HCT116 (cell line): ENCODE results near the gene EPHA3. TPM values are rescaled to one million over a fixed set of nuclear protein-coding genes. Genes with fewer than 3 reads are reported as not detected.

Experiments used
- ATAC-seq: fragments of 200-7000 bp; cut with Tn5 transposase; 2 replicates; pipeline ENCODE4 v1.9.1; 2020; ENCODE audit warnings: mild to moderate bottlenecking, moderate library complexity
- BruUV-seq: library from RNA; stranded (reverse); fragments of 400-500 nt; replicated peaks from 2 replicates; lab custom pipeline; 2021; lab: Mats Ljungman, UMichigan
- CTCF ChIA-PET: fragments of 300-600 bp; sonication (Branson Sonifier 250); formaldehyde crosslinking; loops from one replicate; lab custom pipeline; 2021; ENCODE audit warnings: antibody characterized with exemption; lab: Charles Lee
- POLR2A ChIA-PET: fragments of 300-600, 350-600 bp; sonication (Branson Sonifier 250); formaldehyde crosslinking; loops from one replicate; lab custom pipeline; 2021; ENCODE audit warnings: antibody characterized with exemption; lab: Charles Lee
- RAD21 ChIA-PET, 2 experiments: fragments of 300-600 bp; sonication (Branson Sonifier 250); formaldehyde crosslinking; loops; one replicate each; lab custom pipeline; 2023; ENCODE audit warnings: low total read pairs in 2 of 2; ENCODE audit not compliant: uncharacterized antibody in 2 of 2, unreplicated experiment in 2 of 2, low non-redundant PET in 1 of 2; lab: Charles Lee
- DNase-seq: peaks from one replicate; pipeline ENCODE4 v3.0.0-alpha.2; 2010; ENCODE audit warnings: low read depth, low spot score
- H2AFZ ChIP-seq: fragments of 200-600 bp; shearing (Covaris generic), sonication (generic); 2 replicates; pipeline ENCODE4 v1.6.1; 2017; ENCODE audit warnings: low read depth, mixed run types, mixed read lengths, antibody characterized with exemption, low read length; ENCODE audit not compliant: poor library complexity, severe bottlenecking
- H3K27ac ChIP-seq: 2 replicates; pipeline ENCODE4 v1.5.1; 2012; ENCODE audit warnings: low read depth, low read length
- H3K27me3 ChIP-seq: fragments of 200-600 bp; sonication (generic); 2 replicates; pipeline ENCODE4 v1.6.1; 2016; ENCODE audit warnings: mixed run types, low read length, mixed read lengths; ENCODE audit not compliant: insufficient read depth
- H3K36me3 ChIP-seq, 2 experiments: fragments of 200-500 bp in 1 of 2; fragments of 200-600 bp in 1 of 2; sonication (Bioruptor generic) in 1 of 2; sonication (generic) in 1 of 2; 2 replicates each; pipeline versions ENCODE4 v1.5.1 to v1.6.1; 2014 to 2016; ENCODE audit warnings: low read length in 2 of 2, inconsistent platforms in 1 of 2, mixed read lengths in 1 of 2, mixed run types in 1 of 2; ENCODE audit not compliant: insufficient read depth in 2 of 2, control insufficient read depth in 1 of 2
- H3K4me1 ChIP-seq, 2 experiments: fragments of 200-600 bp in 1 of 2; sonication (generic) in 1 of 2; 2 replicates each; pipeline versions ENCODE4 v1.5.1 to v1.6.1; 2012 to 2017; ENCODE audit warnings: low read length in 2 of 2, inconsistent platforms in 1 of 2, mild to moderate bottlenecking in 1 of 2, mixed read lengths in 1 of 2, mixed run types in 1 of 2, moderate library complexity in 1 of 2; ENCODE audit not compliant: insufficient read depth in 2 of 2, control insufficient read depth in 1 of 2
- H3K4me2 ChIP-seq: fragments of 200-600 bp; sonication (generic); 2 replicates; pipeline ENCODE4 v1.6.1; 2017; ENCODE audit warnings: mixed run types, low read length, mixed read lengths
- H3K4me3 ChIP-seq, 2 experiments: fragments of 200-600 bp in 1 of 2; sonication (generic) in 1 of 2; replicated peaks in 1 of 2; 2 replicates each; pipeline ENCODE4 v1.5.1; 2011 to 2016; ENCODE audit warnings: low read length in 2 of 2, control low read depth in 1 of 2, low read depth in 1 of 2, mild to moderate bottlenecking in 1 of 2, mixed read lengths in 1 of 2, mixed run types in 1 of 2
- H3K79me2 ChIP-seq: fragments of 200-600 bp; sonication (generic); 2 replicates; pipeline ENCODE4 v1.6.1; 2017; ENCODE audit warnings: mild to moderate bottlenecking, mixed run types, low read length, moderate library complexity, mixed read lengths; ENCODE audit not compliant: insufficient read depth
- H3K9ac ChIP-seq: fragments of 200-600 bp; sonication (generic); 2 replicates; pipeline ENCODE4 v1.6.1; 2016; ENCODE audit warnings: low read length, mixed read lengths
- H3K9me2 ChIP-seq: fragments of 200-600 bp; sonication (generic), shearing (Covaris generic); 2 replicates; pipeline ENCODE4 v1.6.1; 2017; ENCODE audit warnings: mixed run types, mild to moderate bottlenecking, moderate library complexity; ENCODE audit not compliant: insufficient read depth
- H3K9me3 ChIP-seq, 2 experiments: fragments of 200-500 bp in 1 of 2; fragments of 200-600 bp in 1 of 2; sonication (Bioruptor generic) in 1 of 2; sonication (generic) in 1 of 2; 2 replicates each; pipeline ENCODE4 v1.6.1; 2014 to 2017; ENCODE audit warnings: low read length in 2 of 2, mixed read lengths in 2 of 2, inconsistent platforms in 1 of 2, low read depth in 1 of 2, mild to moderate bottlenecking in 1 of 2, mixed run types in 1 of 2, moderate library complexity in 1 of 2; ENCODE audit not compliant: control insufficient read depth in 1 of 2, insufficient read depth in 1 of 2
- H4K20me1 ChIP-seq: fragments of 200-600 bp; sonication (generic), shearing (Covaris generic); 2 replicates; pipeline ENCODE4 v1.6.1; 2017; ENCODE audit warnings: mixed run types, mild to moderate bottlenecking, moderate library complexity; ENCODE audit not compliant: insufficient read depth
- CEBPB ChIP-seq: IDR thresholded peaks from 2 replicates; pipeline ENCODE4 v1.6.1; 2012; ENCODE audit warnings: low read depth
- EZH2phosphoT487 ChIP-seq: fragments of 200-600 bp; IDR thresholded peaks from 2 replicates; pipeline ENCODE4 v1.6.1; 2018; ENCODE audit warnings: antibody characterized with exemption, borderline replicate concordance
- FOSL1 ChIP-seq: IDR thresholded peaks from 2 replicates; pipeline ENCODE4 v1.6.1; 2012; ENCODE audit warnings: low read depth
- POLR2A ChIP-seq: IDR thresholded peaks from 2 replicates; pipeline ENCODE4 v1.7.0; 2011; ENCODE audit warnings: borderline replicate concordance; ENCODE audit not compliant: insufficient read depth, insufficient read length; ENCODE audit errors: extremely low read depth
- RAD21 ChIP-seq: IDR thresholded peaks from 2 replicates; pipeline ENCODE4 v1.6.1; 2012; ENCODE audit warnings: low read depth, mild to moderate bottlenecking
- SP1 ChIP-seq: IDR thresholded peaks from 2 replicates; pipeline ENCODE4 v1.6.1; 2012; ENCODE audit warnings: low read depth
- ZNF274 ChIP-seq: fragments of 200-500 bp; sonication (Bioruptor generic); IDR thresholded peaks from 2 replicates; pipeline ENCODE4 v1.6.1; 2014; ENCODE audit warnings: mild to moderate bottlenecking, low read depth, low read length, inconsistent platforms
- intact Hi-C: fragments of 100-400 bp; cut with micrococcal nuclease; formaldehyde crosslinking; loops from 2 replicates; pipeline ENCODE4 v1.10.0; 2022
- total RNA-seq: library from RNA; stranded (reverse); gene quantifications from one replicate; pipeline ENCODE4 v1.2.1, GENCODE V29; 2021; ENCODE audit not compliant: unreplicated experiment
- TF ChIP-seq, protein P1 (sequence below), 3 experiments: fragments of 200-600 bp in 1 of 3; sonication (generic) in 1 of 3; IDR thresholded peaks in 2 of 3; conservative IDR thresholded peaks in 1 of 3; 2 replicates each; pipeline ENCODE4 v1.5.1; 2012 to 2017; ENCODE audit warnings: low read depth in 2 of 3, low read length in 2 of 3, antibody characterized with exemption in 1 of 3, borderline replicate concordance in 1 of 3, control low read depth in 1 of 3, mild to moderate bottlenecking in 1 of 3, mixed read lengths in 1 of 3, mixed run types in 1 of 3, moderate library complexity in 1 of 3; ENCODE audit not compliant: insufficient read depth in 1 of 3
- TF ChIP-seq, protein P2 (sequence below): IDR thresholded peaks from 2 replicates; pipeline ENCODE4 v1.6.1; 2011; ENCODE audit warnings: mild to moderate bottlenecking, low read length, moderate library complexity; ENCODE audit not compliant: insufficient replicate concordance; ENCODE audit errors: extremely low read depth
- TF ChIP-seq, protein P3 (sequence below): IDR thresholded peaks from 2 replicates; pipeline ENCODE4 v1.6.1; 2012

EPHA3 gene
- total RNA-seq, 1 experiment from 2014 or later = not detected

DNA sequence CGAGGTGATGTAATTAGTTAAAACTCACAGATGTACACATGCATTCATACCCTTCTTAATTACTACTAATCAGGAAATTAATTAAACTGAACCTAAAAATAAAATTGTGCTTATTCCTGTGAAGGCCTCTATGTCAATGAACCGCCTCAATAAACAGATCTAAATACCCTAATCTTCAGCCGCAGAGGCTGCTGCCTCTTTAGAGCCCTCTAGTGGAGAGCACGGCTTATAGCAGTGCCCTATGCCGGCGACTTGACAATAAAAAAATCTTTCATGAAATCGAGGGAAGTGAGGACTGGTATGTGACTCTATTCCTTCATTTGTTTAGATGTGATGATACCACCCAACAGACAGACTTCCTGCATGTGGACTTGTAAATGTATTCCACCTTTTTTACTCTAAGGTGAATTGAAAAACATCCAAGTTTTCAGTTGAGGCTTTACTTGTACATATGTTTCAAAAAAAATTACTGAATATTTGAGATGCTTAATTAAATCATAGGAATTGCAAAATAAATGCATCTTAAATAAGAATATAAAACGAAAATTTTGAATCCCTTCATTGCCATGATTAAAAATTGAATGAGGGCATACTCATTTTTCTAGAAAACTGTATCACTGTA lies 8.3 kb upstream of the EPHA3 start:
- Histone ChIP-seq H3K79me2 (no peaks in the 10 kb centered on the region), H2AFZ (no peak overlapping the region), H3K36me3 (no peaks in the 10 kb centered on the region), H3K9me3 (peaks cover 4 to 7% of the 10 kb centered on the region in 2 experiments; a peak in 3 of 4 replicates), H3K4me2 (no peak overlapping the region), H3K9me2 (no peaks in the 10 kb centered on the region), H4K20me1 (no peaks in the 10 kb centered on the region), H3K4me3 (no peak overlapping the region), H3K27me3 (no peaks in the 10 kb centered on the region), H3K9ac (no peak overlapping the region), H3K27ac (no peak overlapping the region), H3K4me1 (no peaks in the 10 kb centered on the region)
- DNase-seq (peak; percentile 7), ATAC-seq (0 out of 2 replicates have a peak, but pooled peaks have one; percentile 38)
- ChIA-PET CTCF (no interaction called here), POLR2A (no interaction called here), RAD21 (no interaction called here)
- TF ChIP-seq FOSL1 (no peak), SP1 (no peak), RAD21 (peak; percentile 26; the same call in 1 of the 2 replicates), EZH2phosphoT487 (no peak)
- TF ChIP-seq, protein P1, sequence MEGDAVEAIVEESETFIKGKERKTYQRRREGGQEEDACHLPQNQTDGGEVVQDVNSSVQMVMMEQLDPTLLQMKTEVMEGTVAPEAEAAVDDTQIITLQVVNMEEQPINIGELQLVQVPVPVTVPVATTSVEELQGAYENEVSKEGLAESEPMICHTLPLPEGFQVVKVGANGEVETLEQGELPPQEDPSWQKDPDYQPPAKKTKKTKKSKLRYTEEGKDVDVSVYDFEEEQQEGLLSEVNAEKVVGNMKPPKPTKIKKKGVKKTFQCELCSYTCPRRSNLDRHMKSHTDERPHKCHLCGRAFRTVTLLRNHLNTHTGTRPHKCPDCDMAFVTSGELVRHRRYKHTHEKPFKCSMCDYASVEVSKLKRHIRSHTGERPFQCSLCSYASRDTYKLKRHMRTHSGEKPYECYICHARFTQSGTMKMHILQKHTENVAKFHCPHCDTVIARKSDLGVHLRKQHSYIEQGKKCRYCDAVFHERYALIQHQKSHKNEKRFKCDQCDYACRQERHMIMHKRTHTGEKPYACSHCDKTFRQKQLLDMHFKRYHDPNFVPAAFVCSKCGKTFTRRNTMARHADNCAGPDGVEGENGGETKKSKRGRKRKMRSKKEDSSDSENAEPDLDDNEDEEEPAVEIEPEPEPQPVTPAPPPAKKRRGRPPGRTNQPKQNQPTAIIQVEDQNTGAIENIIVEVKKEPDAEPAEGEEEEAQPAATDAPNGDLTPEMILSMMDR (IDR thresholded peaks at IDR 0.05 in 2 of 3, conservative IDR thresholded peaks at IDR 0.05 in 1 of 3; ENCODE audit: borderline replicate concordance in 1 of 3, insufficient read depth in 1 of 3, low read depth in 2 of 3, low read length in 2 of 3) = peak in 2 of 3 experiments; percentile 70 to 73; a peak in 4 of 6 replicates
- BruUV-seq = no TSS peak
- intact Hi-C loops = loop anchor here (1.0 to 5.0 kb wide), 2 partner anchors 880 to 897 kb away; no protein-coding TSS in a partner anchor

DNA sequence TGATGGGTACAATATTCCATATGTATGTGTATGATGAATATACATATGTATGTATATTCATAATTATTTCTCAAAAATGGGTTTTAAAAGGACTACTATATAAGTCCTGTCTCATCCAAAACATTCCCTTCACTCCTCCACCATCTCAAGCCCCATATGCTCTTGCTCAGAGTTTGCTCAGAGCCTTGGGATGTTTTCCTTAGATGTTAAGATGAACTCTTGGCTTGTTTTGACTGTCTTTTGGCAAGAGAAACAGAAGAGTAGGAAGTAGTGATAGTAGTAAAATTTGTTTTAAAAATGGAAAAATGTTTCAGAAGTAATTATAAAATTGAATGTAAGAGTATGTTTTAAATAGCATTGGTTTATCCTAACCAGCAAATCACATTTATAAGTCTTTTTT lies 6.2 kb upstream of the EPHA3 start:
- DNase-seq (no peak), ATAC-seq (no peak)
- H2AFZ ChIP-seq = no peak overlapping the region
- H3K9me3 ChIP-seq = peaks cover 4 to 10% of the 10 kb centered on the region in 2 experiments; a peak in 3 of 4 replicates
- no peak overlapping the region for H3K27ac ChIP-seq
- BruUV-seq = no TSS peak
- ChIA-PET CTCF (no interaction called here), POLR2A (no interaction called here), RAD21 (no interaction called here)
- H3K79me2 ChIP-seq = no peaks in the 10 kb centered on the region
- no peaks in the 10 kb centered on the region for H3K27me3 ChIP-seq
- no peak overlapping the region for H3K9ac ChIP-seq
- H3K4me1 ChIP-seq = no peaks in the 10 kb centered on the region
- no peaks in the 10 kb centered on the region for H3K36me3 ChIP-seq
- intact Hi-C loops = no loop called here
- no peaks in the 10 kb centered on the region for H3K9me2 ChIP-seq
- H3K4me2 ChIP-seq = no peak overlapping the region
- H4K20me1 ChIP-seq = no peaks in the 10 kb centered on the region
- H3K4me3 ChIP-seq = no peak overlapping the region
- TF ChIP-seq POLR2A (no peak), SP1 (no peak), ZNF274 (no peak), CEBPB (no peak), RAD21 (no peak)
- TF ChIP-seq, protein P2, sequence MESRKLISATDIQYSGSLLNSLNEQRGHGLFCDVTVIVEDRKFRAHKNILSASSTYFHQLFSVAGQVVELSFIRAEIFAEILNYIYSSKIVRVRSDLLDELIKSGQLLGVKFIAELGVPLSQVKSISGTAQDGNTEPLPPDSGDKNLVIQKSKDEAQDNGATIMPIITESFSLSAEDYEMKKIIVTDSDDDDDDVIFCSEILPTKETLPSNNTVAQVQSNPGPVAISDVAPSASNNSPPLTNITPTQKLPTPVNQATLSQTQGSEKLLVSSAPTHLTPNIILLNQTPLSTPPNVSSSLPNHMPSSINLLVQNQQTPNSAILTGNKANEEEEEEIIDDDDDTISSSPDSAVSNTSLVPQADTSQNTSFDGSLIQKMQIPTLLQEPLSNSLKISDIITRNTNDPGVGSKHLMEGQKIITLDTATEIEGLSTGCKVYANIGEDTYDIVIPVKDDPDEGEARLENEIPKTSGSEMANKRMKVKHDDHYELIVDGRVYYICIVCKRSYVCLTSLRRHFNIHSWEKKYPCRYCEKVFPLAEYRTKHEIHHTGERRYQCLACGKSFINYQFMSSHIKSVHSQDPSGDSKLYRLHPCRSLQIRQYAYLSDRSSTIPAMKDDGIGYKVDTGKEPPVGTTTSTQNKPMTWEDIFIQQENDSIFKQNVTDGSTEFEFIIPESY = no peak
- TF ChIP-seq, protein P3, sequence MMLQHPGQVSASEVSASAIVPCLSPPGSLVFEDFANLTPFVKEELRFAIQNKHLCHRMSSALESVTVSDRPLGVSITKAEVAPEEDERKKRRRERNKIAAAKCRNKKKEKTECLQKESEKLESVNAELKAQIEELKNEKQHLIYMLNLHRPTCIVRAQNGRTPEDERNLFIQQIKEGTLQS = no peak
